Gastrocnemius medialis (tissue), 4 donors: ENCODE data around the gene ITPK1. TPM values are rescaled to one million over a fixed set of nuclear protein-coding genes. Genes with fewer than 3 reads are reported as not detected.

Source experiments
- ATAC-seq, 2 donors: fragments of 150-250 bp; one replicate each; pipeline ENCODE4 v1.9.1; 2016
- DNase-seq, 2 donors: peaks; one replicate each; pipeline ENCODE4 v3.0.0-alpha.2; 2019
- H3K27ac ChIP-seq, 4 donors: fragments of 200-600 bp; sonication (generic); 1 replicate in 1 of 4; 2 replicates in 3 of 4; pipeline ENCODE4 v1.5.1; 2016 to 2018; ENCODE audit warnings: mild to moderate bottlenecking in 2 of 4, moderate library complexity in 1 of 4
- H3K27me3 ChIP-seq, 3 donors: fragments of 200-600 bp; sonication (generic) in 2 of 3; 1 replicate in 1 of 3; 2 replicates in 2 of 3; pipeline versions ENCODE4 v1.5.1 to v1.6.0; 2016 to 2019; ENCODE audit warnings: mild to moderate bottlenecking in 1 of 3, moderate library complexity in 1 of 3
- H3K36me3 ChIP-seq, 2 donors: fragments of 200-600 bp; sonication (generic) in 1 of 2; one replicate each; pipeline ENCODE4 v1.5.1; 2017 to 2018
- H3K4me1 ChIP-seq, 2 donors: fragments of 200-600 bp; sonication (generic) in 1 of 2; one replicate each; pipeline ENCODE4 v1.5.1; 2016 to 2017; ENCODE audit warnings: mild to moderate bottlenecking in 2 of 2
- H3K4me3 ChIP-seq, 4 donors: fragments of 200-600 bp; sonication (generic) in 3 of 4; 1 replicate in 1 of 4; 2 replicates in 3 of 4; pipeline ENCODE4 v1.5.1; 2016 to 2019; ENCODE audit warnings: mild to moderate bottlenecking in 2 of 4
- H3K9me3 ChIP-seq, 3 donors: fragments of 200-600 bp; sonication (generic) in 2 of 3; 1 replicate in 1 of 3; 2 replicates in 2 of 3; pipeline ENCODE4 v1.5.1; 2016 to 2019
- POLR2A ChIP-seq, 2 donors: fragments of 450-650 bp; IDR thresholded peaks; one replicate each; pipeline ENCODE4 v1.6.1; 2017; ENCODE audit warnings: antibody characterized with exemption in 2 of 2, mild to moderate bottlenecking in 2 of 2, moderate library complexity in 2 of 2
- in situ Hi-C, 4 donors: fragments of 200-750 bp; cut with MboI; loops; one replicate each; pipeline versions ENCODE4 v1.15.0 to v1.8.0; 2017; ENCODE audit warnings: low sequenced_read_pairs in 4 of 4
- intact Hi-C: fragments of 100-400 bp; cut with DNase I; formaldehyde crosslinking; loops from one replicate; pipeline ENCODE4 v1.15.1; 2023; ENCODE audit warnings: low total_unique reads
- total RNA-seq, 4 donors: library from RNA; depleted of rRNA; stranded (reverse); fragments of >200 nt; gene quantifications; one replicate each; pipeline versions ENCODE4 v1.1.0 to v1.2.3, GENCODE V29; 2016
- TF ChIP-seq, protein P1 (sequence below), 5 experiments: fragments of 450-650 bp in 3 of 5; fragments of 200-600 bp in 2 of 5; sonication (generic) in 2 of 5; IDR thresholded peaks in 4 of 5; conservative IDR thresholded peaks in 1 of 5; 1 replicate in 4 of 5; 2 replicates in 1 of 5; pipeline ENCODE4 v1.5.1; 2016 to 2019; ENCODE audit warnings: antibody characterized with exemption in 5 of 5, mild to moderate bottlenecking in 3 of 5, moderate library complexity in 3 of 5

The ITPK1 gene
- total RNA-seq, 4 donors from 2014 or later: 49.7 to 80.1 (median 53.6) TPM

DNA sequence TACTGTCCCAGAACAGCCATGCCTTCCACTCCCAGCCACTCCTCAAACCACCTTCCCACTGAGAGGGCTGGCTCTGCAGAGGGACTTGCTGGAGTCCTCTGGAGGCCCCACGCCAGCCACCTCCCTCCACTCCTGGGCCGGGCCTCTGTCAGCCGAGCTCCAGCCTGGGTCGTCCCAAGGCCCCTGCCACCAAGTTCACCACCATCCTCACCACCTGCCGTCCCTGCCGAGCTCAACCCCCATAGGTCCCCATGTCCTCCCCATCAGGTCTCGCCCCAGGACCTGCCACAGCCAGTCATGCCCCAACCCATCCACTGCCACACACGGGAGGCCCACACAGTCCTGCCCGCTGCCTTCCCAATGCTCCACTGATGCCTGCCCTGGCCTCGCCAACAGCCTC is 39.0 kb downstream of the ITPK1 start:
- ATAC-seq (no peak), DNase-seq (no peak)
- in situ Hi-C loops (no loop called here), intact Hi-C loops (no loop called here)
- TF ChIP-seq, protein P1, sequence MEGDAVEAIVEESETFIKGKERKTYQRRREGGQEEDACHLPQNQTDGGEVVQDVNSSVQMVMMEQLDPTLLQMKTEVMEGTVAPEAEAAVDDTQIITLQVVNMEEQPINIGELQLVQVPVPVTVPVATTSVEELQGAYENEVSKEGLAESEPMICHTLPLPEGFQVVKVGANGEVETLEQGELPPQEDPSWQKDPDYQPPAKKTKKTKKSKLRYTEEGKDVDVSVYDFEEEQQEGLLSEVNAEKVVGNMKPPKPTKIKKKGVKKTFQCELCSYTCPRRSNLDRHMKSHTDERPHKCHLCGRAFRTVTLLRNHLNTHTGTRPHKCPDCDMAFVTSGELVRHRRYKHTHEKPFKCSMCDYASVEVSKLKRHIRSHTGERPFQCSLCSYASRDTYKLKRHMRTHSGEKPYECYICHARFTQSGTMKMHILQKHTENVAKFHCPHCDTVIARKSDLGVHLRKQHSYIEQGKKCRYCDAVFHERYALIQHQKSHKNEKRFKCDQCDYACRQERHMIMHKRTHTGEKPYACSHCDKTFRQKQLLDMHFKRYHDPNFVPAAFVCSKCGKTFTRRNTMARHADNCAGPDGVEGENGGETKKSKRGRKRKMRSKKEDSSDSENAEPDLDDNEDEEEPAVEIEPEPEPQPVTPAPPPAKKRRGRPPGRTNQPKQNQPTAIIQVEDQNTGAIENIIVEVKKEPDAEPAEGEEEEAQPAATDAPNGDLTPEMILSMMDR (IDR thresholded peaks at IDR 0.05 in 4 of 5, conservative IDR thresholded peaks at IDR 0.05 in 1 of 5): no peak
- no peak for TF ChIP-seq POLR2A (IDR thresholded peaks at IDR 0.05)
- Histone ChIP-seq H3K4me3 (no peak overlapping the region), H3K27ac (no peak overlapping the region), H3K4me1 (peaks cover 0 to 10% of the 10 kb centered on the region in 2 donors), H3K27me3 (no peaks in the 10 kb centered on the region), H3K36me3 (no peaks in the 10 kb centered on the region), H3K9me3 (no peaks in the 10 kb centered on the region)

DNA sequence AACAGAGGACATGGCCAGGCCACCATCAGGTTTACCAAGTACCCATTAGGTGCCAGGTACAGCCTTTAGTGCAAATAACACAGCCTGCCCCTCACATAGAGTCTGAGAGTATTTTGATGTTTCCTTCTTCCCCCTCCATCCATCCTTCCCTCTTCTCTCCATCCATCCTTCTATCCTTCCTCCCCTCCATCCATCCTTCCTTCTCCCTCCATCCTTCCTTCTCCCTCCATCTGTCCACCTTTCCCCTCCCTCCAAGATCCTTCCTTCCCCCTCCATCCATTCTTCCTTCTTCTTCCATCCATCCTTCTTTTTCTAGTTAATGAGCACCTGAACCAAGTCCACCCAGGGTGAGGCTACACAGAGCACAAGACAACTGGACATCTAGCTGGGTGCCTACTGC is 39.8 kb downstream of the ITPK1 start:
- Histone ChIP-seq H3K27ac (no peak overlapping the region), H3K4me3 (no peak overlapping the region), H3K9me3 (no peaks in the 10 kb centered on the region), H3K36me3 (no peaks in the 10 kb centered on the region), H3K4me1 (peaks cover 0 to 10% of the 10 kb centered on the region in 2 donors), H3K27me3 (no peaks in the 10 kb centered on the region)
- in situ Hi-C loops (no loop called here), intact Hi-C loops (no loop called here)
- TF ChIP-seq, protein P1 (IDR thresholded peaks at IDR 0.05 in 4 of 5, conservative IDR thresholded peaks at IDR 0.05 in 1 of 5): no peak
- TF ChIP-seq POLR2A (IDR thresholded peaks at IDR 0.05): no peak
- ATAC-seq: no peak
- DNase-seq: no peak

DNA sequence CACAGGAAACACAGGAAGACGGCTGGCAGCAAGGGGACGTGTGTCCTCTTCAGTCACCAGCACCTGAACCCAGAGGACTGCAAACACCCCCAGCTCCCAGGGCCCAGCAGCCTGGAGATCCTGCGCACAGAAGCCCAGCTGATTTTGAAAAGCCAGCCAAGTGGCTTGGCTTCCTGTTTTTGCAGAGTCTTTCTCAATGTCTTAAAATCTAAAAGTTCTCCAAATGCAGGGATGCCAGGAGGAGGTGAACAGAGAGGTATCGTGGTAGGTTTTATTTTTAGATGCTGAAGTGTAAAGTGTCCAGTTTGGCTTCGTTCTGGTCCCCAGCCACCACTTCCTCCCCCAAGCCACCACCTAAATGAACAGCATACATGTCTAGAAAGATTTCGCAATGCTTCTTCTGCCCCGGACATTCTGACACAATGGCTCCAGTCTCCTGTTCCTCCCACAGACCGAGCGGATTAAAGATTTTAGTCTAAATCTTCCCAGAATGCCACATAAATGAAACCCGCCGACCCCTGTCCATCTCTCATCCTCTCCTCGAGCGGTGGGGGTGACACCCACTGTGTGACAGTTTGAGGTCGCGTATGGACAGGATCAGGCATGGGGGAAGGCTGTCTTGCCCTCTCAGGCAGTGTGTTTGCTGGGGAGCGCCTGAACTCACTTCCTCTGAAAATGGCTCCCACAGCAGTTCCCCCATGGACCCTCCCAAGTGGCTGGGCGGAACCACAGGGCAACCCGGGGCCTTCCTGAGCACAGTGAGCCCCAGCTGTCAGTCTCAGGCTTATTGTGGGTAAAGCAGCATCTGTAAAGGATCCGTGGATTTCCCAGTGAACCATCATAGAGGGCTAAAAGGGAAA is 41.6 kb downstream of the ITPK1 start:
- DNase-seq: peak in 1 of 2 donors; percentile 29
- intact Hi-C loops (no loop called here), in situ Hi-C loops (no loop called here)
- TF ChIP-seq, protein P1 (IDR thresholded peaks at IDR 0.05 in 4 of 5, conservative IDR thresholded peaks at IDR 0.05 in 1 of 5): no peak
- TF ChIP-seq POLR2A (IDR thresholded peaks at IDR 0.05): no peak
- Histone ChIP-seq H3K36me3 (no peaks in the 10 kb centered on the region), H3K9me3 (no peaks in the 10 kb centered on the region), H3K4me3 (no peak overlapping the region), H3K27ac (peak overlapping the region; percentile 4 to 45 (median 32)), H3K4me1 (peaks cover 0 to 10% of the 10 kb centered on the region in 2 donors), H3K27me3 (no peaks in the 10 kb centered on the region)
- ATAC-seq: peak; percentile 64 to 79

DNA sequence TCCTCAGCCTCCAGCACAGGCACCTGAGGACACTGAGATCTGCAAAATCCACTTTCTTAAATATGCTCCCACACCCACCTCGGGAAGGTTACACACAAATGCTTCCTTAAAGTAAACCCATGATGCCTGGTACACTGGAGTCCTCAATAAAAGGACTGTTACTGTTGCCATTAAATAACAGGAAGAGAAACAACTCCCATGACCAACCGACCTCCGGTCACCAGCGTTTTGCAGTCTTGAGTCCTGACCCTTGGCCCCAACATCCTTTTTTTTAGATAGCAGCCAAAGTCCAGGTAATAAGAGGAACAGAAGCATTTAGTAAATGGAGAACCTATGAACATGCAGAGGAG is 42.4 kb downstream of the ITPK1 start:
- DNase-seq (no peak), ATAC-seq (peak in 1 of 2 donors; percentile 30)
- intact Hi-C loops (no loop called here), in situ Hi-C loops (no loop called here)
- TF ChIP-seq, protein P1 (IDR thresholded peaks at IDR 0.05 in 4 of 5, conservative IDR thresholded peaks at IDR 0.05 in 1 of 5): no peak
- TF ChIP-seq POLR2A (IDR thresholded peaks at IDR 0.05): no peak
- Histone ChIP-seq H3K4me3 (no peak overlapping the region), H3K27me3 (no peaks in the 10 kb centered on the region), H3K4me1 (peaks cover 0 to 10% of the 10 kb centered on the region in 2 donors), H3K27ac (no peak overlapping the region), H3K9me3 (no peaks in the 10 kb centered on the region), H3K36me3 (no peaks in the 10 kb centered on the region)
